ENCODE results near the gene CSN3.

Gene CSN3

DNA sequence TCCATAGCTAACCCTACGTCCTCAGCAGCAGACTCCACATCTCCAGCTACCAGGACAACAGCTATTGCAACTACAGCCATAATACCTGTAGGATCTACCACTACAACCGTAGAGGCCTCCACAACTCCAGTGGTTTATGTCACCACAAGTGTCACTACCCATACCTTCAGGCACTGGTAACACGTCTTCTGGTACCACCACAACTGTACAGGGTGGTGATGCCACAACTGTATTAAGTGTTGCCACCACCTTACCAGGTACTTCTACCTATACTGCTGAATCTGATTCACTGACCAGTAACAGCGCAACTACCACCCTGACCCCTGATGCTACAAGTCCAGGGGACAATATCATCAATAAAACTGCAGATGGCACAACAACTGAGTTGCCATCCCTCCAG, 57.8 kb downstream of the CSN3 start:
- TF ChIP-seq CEBPB (IDR thresholded peaks at IDR 0.05) (no peak), YY1 (IDR thresholded peaks at IDR 0.05; ENCODE audit: low read depth) (no peak), EGR1 (IDR thresholded peaks at IDR 0.05) (no peak), EP300 (IDR thresholded peaks at IDR 0.05; ENCODE audit: borderline replicate concordance) (no peak), TAF1 (IDR thresholded peaks at IDR 0.05; ENCODE audit: low read depth) (no peak), RAD21 (IDR thresholded peaks at IDR 0.05; ENCODE audit: low read depth) (no peak)
- TF ChIP-seq, protein P1, sequence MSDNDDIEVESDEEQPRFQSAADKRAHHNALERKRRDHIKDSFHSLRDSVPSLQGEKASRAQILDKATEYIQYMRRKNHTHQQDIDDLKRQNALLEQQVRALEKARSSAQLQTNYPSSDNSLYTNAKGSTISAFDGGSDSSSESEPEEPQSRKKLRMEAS (IDR thresholded peaks at IDR 0.05) = no peak

Data from Ishikawa (cell line).